Amygdala (tissue), 56 donors: ENCODE data around the gene MPZL3.

Source experiments
- DNase-seq, 56 donors: peaks; one replicate each; lab custom pipeline; 2025; lab: John Stamatoyannopoulos, UW

The MPZL3 gene

DNA sequence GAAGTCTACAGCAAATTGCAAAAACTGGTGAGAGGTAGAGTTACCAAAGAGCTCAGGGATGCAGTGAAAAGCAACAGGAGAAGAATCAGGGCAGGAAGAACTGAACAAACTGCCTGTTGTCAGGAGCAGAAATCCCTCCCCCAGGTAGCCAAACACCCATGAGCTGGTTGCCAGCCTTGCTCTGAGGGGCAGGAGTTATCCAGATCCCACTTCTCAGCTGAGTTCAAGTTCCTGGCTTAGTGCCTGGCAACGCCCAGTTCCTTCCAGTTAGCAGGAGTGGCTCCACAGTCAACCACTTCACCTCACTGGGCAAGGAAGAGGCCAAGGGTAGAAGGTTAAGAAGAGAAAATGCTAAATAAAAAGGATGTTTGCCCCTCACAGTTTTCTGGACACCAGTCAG lies 13.8 kb upstream of the MPZL3 start:
- DNase-seq = no peak

DNA sequence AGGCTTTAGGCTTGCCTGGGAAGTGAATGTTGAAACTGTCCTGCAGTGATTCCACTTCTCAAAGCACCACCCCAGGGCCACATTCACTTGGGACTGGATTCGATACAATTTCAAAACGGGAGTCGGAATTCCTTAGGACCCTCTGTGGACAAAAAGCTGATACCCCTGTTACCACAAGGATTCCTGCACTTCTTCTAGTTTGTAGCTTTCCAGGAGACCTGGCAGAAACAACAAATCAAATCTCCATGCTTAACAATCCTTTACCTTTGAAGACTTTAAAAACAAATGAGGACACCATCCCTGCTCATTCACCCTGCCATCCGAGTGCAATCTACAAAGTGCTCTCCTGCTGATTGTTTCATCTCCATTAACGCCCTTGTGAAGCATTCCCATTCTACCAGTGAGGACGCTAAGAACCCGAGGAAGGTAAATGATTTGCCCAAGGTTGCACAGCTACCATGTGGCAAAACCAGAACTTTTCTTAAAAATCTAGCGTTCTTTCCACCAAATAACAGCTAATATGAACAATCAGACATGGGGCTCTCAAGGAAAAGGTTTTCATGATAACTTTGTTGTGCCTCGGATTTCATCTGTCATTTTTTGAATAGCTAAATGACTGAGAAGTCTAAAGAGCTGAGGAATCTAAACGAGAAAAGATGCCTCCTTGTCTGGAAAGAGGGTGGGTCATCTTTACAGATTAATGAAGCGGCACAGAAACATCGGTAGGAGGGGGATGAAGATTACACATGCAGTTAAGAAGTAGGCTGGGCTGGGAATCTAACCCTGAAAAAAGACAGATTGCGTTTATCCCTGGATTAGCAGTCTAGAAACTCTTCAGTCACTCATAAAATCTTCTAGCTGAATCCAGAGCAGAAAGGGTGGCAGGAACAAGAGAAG lies 12.7 kb upstream of the MPZL3 start:
- DNase-seq = no peak

DNA sequence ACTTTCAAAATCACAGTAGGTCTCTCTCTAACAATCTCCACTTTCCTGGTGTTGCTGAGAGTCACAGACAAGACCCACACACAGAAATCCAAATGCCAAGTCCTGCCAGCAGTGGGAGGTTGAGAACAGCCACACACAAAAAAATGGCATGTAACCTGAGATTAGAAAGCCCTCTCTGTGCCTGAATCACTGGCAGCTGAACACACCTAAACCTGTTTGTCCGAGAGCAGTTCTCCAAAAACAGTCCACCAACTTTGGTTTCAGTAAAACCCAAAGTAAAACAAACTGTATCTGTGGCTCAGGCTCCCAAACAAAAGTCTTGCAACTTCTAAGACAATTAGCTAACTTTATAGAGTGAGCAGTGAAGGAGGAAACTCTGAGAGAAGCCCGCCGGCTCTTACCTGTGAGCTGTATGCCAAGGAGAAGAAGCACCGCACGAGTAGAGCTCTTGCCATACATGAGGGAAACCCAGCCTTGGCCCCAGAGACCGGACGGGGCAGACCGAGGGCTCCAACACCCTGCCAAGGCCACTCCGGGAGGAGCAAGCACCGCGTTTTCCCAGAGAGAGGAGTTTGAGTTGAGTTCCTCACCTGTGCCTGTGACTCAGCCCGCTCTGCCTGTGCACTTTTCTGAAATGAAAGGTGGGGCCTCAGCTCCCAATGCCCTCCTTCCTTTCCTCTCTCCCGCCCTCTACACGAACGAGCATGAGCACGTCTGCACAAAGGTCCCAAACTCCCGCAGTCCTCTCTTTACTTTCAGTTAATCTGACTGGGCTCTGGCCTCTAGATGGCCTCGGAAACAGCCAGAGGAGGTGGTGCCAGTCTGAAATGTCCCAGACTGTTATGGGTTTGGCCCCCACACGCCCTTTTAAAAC lies 11.8 kb upstream of the MPZL3 start, which contains the start of gene MPZL2:
Gene MPZL2, minus strand, starts transcription at position 603 of the 874 bp plus-strand sequence. Its CDS starts 144 bp downstream, at position 459.
- DNase-seq = no peak

DNA sequence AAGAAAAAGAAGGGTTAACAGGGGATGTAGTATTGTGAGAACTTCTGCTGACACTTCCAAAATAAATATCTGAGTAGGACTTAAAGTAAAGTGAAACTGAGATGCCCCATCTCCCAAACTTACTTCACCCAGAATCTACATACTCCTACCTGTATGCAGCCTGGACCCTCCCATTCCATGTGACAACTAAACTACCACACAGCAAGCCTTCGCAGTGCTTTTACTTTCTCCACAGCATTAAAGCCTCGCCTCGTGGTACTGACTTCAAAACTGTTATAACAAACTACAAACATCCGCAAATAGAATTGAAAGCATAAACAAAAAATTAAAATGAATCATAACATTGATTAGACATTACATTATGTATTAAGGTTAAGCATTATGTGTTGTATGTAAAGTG lies 10.9 kb upstream of the MPZL3 start:
- no peak for DNase-seq

DNA sequence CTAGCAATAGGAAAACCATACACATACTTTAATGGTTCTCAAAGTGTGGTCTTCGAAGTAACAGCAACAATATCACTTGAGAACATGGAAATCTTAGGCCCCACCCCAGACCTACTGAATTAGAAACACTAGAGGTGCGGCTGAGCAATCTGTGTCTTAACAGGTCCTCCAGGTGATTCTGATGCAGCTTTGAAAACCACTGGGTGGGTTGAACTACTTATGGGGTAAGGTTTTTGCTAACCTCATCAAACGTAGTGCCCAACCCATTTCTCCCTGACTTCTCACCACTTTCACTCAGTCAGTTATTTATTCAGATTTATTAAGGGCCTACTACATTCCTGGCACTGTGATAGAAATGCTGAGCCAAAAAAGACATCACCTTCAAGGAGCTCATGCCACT lies 8.2 kb upstream of the MPZL3 start:
- DNase-seq = no peak

DNA sequence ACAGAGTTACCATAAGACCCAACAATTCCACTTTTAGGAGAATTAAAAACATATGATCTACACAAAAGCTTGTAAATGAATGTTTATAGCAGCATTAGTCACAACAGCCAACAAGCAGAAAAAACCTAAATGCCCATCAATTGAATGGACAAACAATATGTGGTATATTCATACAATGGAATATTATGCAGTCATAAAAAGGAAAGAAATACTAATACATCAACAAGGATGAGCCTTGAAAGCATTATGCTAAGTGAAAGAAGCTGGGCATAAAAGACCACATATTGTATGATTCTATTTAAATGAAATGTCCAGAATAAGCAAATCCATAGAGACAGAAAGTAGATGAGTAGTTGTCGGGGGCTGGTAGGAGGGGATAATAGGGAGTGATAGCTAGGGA lies 7.0 kb upstream of the MPZL3 start:
- no peak for DNase-seq

DNA sequence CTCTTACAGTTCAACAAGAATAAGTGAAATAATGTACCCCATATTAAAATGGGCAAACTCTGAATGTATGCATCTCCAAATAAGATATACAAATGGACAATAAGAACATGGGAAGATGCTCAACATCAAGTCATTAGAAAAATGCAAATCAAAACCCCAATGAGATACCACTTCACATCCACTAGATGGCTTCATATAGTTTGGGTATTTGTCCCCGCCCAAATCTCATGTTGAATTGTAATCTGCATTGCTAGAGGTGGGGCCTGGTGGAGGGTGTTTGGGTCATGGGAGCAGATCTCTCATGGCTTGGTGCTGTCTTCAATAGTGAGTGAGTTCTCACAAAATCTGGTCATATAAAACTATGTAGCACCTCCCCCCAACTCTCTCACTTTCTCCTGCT lies 6.2 kb upstream of the MPZL3 start:
- no peak for DNase-seq

DNA sequence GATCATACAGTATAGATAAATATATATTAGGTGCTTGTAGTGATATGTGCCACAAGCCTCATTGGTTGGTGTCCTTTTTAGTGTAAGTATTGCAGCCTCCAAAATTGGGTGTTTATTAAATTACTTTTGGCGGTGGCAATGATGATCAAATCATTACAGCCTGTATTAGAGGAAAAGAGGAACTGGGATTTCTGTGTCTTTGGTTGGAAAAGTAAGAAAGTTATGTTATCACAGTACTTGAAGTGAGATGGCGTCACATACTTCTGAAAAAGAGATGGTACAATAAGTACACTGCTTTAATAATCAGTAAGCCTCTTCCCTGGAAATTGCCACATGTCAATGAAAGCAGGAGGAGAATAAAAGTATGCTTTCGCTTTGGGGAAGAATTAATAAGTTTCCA lies 523 bp upstream of the MPZL3 start:
- no peak for DNase-seq

DNA sequence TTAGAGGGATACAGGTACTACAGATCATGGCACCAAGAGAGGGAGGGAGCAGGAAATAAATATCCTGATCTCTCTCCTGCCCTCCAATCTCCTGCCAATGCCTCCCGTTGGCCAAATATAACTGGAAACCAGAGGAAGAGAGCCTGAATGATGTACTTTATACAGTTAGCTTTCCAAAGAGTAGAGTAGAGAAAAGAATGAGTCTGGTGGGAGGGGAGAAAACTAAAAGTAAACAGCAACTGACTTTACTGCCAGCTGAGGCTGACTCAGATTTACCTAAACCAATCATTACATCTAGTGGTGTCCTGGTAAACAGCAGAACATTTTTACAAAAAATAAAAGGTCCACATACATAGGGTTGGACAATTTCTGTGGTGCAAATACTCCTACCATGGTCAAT lies 5.1 kb downstream of the MPZL3 start:
- no peak for DNase-seq

DNA sequence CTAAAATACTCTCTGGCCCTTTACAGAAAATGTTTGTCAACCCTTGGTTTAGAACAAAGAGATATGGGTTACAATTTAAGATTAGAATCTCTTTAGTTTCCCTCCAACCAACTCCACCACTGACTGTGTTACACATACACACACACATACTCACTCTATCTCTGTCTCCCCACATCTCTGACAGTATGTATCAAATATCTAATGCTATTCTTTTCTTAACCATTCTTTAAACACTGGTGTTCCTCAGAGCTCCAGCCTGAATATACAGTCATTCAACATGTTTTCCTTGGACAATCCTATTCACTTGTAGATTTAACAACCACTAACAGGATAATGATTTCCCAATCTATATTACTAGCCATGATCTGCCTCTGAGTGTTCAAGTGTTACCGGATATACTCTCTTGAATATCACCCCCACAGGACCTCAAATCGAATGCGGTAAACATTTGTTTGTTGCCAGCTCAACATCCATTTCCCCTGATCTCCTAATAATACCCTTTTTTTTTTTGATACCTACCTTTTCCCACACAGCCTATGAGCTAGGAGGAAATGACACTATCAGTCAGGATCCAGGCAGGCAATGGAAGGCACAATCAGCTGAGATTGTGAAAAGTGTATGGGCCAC lies 6.1 kb downstream of the MPZL3 start:
- no peak for DNase-seq

DNA sequence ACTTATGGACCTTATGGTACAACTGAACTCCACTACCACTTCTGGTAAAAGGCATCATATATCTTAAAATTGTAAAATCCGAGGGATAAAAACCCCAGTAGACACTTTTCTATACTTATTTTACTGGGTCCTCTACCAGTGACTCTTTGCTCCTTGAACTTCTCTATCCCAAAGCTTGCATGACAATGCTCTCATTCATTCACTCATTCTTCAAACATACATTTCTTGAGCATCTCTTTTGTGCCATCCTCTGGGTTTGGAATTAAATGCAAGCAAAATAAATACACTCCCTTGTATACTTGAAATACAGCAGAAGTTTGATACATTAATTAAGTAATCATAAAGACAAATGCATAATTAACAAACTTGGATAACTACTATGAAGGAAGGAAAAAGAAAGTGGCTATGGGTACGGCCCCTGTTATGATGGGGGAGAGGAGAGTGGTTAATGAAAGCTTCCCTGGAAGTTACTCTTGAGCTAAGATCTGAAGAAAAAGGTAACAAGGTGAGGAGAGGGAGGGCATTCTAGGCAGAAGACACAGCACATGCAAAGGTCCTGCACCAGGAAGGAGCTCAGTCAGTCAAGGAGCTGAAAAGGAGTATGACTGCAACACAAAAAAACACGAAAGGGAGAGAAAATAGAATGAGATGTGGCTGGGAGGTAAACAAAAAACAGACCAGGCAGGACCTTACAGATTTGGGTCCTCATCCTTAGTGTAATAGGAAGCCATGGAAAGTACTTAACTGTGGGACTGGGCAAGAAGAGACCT lies 8.0 kb downstream of the MPZL3 start:
- DNase-seq = no peak

DNA sequence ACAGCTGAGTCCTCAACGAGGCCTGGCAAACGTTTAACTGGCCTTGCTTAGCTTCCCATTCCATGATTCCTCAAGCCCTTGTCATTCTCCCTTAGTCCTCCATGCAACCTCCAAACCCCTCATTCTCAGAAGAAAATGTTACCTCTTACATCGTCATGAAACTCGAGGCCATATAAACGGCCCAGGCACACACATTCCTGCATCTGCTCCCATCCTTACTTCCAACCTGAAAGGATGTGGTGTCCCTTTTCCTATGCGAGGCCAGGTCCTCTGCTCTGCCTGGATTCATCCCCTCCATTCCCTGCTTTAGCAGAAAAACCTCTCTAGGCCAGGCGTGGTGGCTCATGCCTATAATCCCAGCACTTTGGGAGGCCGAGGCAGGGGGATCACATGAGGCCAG lies 9.0 kb downstream of the MPZL3 start:
- no peak for DNase-seq

DNA sequence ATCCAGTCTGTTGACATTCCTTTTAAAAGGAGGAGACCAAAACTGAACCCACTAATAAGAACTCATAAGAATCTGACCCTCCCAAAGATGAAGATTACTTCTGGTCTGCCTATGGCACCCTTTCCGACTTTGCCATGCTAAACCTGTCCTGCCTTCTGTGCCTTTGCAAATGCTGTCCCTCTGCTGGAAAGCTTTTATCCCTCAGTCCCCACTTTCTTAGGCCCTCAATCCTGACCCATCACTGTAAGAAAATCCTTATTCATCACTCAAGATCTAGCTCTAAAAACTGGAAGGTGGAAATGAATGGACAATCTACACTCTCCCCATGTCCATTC lies 10.4 kb downstream of the MPZL3 start:
- DNase-seq = no peak

DNA sequence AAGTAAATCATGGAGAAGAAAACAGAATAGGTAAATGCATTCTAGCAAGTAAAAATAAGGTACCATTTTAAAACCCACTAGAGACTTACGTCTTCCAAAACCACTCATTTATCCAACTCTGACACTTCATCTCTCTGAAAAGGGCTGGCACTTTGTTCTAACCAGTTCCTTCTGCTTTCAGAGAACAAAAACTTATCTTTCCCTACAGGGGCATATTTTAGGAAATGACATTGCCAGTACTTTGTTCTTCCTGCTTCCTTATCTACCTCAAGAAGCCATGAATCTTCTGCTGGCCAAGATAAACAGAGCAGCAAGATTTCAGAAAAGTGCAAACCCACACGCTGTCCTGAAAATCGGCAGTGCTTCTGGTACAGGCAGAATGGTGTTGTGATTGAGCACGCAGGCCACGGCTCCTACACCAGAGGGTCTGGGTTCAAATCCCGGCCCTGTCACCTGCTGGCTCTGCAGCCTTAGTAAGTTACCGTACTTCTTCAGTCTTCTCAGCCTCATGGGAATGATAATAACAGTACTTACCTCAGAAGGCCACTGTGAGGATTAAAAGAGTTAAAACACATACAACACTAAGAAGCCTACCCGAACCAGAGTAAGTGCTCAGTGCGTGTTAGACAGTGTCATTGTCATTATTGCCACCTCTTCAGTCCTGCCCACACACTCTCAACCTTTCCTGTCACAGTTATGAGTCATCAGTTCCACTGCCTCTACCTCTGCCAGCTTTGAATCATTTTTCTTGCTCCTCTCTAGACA lies 11.0 kb downstream of the MPZL3 start:
- DNase-seq = peak in 1 of 56 donors; percentile 13

DNA sequence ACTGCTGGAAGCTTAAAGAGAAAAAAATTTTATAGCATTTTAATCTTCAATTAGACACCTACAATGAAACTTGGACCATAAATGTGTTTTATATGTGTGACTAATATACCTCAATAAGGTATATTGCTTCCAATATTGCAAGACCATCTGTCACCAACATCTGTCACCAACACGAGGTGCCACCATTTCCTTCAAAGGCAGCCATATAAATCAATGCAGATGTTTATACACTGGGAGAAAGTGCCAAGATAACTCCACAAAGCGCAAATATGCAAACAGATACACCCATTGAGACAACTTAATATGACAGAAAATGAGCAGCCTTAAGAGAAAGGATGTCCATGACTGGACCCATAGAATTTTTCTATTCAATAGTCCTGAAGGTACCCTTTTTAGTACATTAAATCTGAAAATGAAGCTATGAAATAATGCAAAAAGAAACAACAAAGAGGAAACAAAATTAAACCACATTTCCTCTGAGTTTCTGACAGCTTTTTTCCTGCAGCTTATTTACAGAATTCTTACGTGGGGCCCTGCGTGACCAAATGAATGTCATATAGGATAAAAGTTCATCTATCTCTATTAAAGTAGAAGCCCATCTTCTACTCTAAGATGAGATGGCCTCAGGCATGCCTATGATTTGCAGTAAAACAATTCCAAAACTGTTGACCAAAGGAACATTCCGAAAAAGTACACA lies 12.5 kb downstream of the MPZL3 start:
- DNase-seq = no peak

DNA sequence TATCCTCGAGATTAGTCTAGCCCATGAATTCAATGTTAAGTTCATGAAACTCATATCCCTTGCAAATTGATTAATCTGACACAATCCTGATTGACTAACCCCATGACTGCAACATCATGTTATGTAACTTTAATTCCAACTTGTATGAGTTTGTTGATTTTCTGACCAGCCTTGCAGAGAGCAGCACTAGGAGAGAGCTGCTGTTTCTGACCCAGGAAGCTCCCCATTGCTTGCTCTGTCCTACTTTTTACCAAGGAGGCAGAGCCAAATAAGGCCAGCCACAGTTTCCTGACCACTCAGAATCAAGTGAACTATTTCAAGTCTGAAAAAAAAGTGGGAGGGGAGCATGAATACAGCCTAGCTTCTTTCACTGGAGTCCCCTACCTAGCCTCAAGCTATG lies 13.2 kb downstream of the MPZL3 start:
- no peak for DNase-seq

DNA sequence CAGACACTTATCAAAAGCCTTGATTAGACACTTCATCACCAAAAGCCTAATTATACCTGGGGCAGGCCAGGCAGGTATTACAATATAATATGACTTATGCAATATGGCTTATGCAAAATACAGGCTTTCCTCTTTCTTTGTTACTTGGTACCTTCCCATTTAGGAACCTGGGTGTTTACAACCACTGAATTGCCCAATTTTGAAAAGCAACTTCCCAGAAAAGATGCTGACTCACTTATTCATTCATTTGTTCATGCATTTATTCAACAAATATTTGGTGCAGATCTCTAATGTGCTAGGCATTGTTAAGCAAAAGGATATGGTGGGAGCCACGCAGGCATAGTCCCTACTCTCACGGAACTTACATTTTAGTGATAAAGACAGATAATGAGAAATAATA lies 13.7 kb downstream of the MPZL3 start:
- no peak for DNase-seq

DNA sequence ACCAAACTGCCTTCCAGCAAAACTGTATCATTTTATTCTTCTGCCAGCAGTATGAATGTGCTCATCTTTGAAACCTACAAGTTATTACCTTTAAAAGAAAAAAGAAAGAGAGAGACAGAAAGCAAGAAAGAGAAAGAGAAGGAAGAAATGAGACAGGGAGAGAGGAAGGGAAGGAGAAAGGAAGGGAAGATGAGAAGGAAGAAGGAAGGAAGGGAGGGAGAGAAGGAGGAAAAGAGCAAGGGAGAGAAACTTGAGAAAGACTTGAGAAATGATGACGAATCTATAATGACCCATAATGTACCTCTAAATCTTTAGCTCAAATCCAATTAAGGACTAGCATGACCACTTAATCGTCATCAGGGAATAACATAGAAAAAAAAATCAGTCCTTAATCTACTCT lies 16.0 kb downstream of the MPZL3 start:
- DNase-seq = no peak

DNA sequence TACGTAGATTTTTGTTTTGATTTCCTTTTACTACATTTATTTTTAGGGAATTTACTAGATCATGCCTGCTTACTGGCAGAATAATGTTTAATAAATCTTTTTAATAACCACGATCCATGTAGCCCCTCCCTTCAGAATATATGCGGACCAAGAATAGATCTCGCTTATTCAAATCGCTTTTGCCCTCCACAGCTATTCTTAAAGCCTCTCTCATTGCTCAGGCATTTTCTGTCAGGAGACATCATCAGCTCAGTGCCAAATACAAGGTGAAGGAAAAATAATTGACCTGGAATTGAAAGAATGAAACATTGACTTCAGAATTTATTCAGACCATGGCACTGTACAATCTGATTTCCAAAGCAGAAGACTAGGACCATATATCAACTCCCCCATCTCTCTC lies 17.3 kb downstream of the MPZL3 start:
- no peak for DNase-seq
